ENCODE measurements around the gene MUC20. TPM values are rescaled to one million over a fixed set of nuclear protein-coding genes. Genes with fewer than 3 reads are reported as not detected.
"Not testable (repeated sequence)": the region's sequence is repeated elsewhere in the genome, so short reads cannot be mapped to it uniquely, and the experiment has no call there.

MUC20 gene
- total RNA-seq, 3 donors from 2014 or later: 29.5 to 147 (median 112) TPM

GRCh38 chr3:195687209-195687760 lies 33.5 kb upstream of the MUC20 start:
- intact Hi-C loops (cut with DNase I, micrococcal nuclease); H3K9me3 ChIP-seq; H3K4me3 ChIP-seq: not testable (repeated sequence)
- DNase-seq (peak; percentile 68 to 79 (median 74)), ATAC-seq (peak; percentile 51)
- peaks cover 16% of the 10 kb centered on the region for H3K36me3 ChIP-seq (ENCODE audit: low read depth)
- peaks cover 17% of the 10 kb centered on the region for H3K4me1 ChIP-seq (ENCODE audit: low read depth)

GRCh38 chr3:195688471-195689183 lies 32.2 kb upstream of the MUC20 start:
- H3K9me3 ChIP-seq; DNase-seq; intact Hi-C loops (cut with DNase I, micrococcal nuclease); H3K4me1 ChIP-seq (ENCODE audit: low read depth); H3K4me3 ChIP-seq; ATAC-seq: not testable (repeated sequence)
- H3K36me3 ChIP-seq (ENCODE audit: low read depth): peaks cover 19% of the 10 kb centered on the region

- H3K4me1 ChIP-seq (ENCODE audit: low read depth); intact Hi-C loops (cut with DNase I, micrococcal nuclease); ATAC-seq; H3K4me3 ChIP-seq; DNase-seq; H3K9me3 ChIP-seq: not testable (repeated sequence)
- peaks cover 13% of the 10 kb centered on the region for H3K36me3 ChIP-seq (ENCODE audit: low read depth)
These were observed 31.4 kb upstream of the MUC20 start for GRCh38 chr3:195689184-195690070.

DNA sequence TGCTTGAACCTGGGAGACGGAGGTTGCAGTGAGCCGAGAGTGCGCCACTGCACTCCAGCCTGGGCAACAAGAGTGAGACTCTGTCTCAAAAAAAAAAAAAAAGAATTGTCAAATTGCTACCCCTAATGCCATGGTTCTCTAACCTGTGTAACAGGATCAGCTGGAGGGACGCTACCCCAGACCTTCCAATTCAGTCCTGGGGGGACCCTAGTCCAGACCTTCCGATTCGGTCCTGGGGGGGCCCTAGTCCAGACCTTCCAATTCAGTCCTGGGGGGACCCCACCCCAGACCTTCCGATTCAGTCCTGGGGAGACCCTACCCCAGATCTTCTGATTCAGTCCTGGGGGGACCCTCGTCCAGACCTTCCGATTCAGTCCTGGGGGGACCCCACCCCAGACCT lies 29.8 kb upstream of the MUC20 start:
- TF ChIP-seq, protein P1, sequence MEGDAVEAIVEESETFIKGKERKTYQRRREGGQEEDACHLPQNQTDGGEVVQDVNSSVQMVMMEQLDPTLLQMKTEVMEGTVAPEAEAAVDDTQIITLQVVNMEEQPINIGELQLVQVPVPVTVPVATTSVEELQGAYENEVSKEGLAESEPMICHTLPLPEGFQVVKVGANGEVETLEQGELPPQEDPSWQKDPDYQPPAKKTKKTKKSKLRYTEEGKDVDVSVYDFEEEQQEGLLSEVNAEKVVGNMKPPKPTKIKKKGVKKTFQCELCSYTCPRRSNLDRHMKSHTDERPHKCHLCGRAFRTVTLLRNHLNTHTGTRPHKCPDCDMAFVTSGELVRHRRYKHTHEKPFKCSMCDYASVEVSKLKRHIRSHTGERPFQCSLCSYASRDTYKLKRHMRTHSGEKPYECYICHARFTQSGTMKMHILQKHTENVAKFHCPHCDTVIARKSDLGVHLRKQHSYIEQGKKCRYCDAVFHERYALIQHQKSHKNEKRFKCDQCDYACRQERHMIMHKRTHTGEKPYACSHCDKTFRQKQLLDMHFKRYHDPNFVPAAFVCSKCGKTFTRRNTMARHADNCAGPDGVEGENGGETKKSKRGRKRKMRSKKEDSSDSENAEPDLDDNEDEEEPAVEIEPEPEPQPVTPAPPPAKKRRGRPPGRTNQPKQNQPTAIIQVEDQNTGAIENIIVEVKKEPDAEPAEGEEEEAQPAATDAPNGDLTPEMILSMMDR (IDR thresholded peaks at IDR 0.05): no peak
- no peaks in the 10 kb centered on the region for H3K4me1 ChIP-seq (ENCODE audit: low read depth)
- no peak for ATAC-seq
- no peaks in the 10 kb centered on the region for H3K9me3 ChIP-seq
- DNase-seq: no peak
- peaks cover 13% of the 10 kb centered on the region for H3K36me3 ChIP-seq (ENCODE audit: low read depth)
- H3K4me3 ChIP-seq: no peak overlapping the region
- intact Hi-C loops (cut with DNase I, micrococcal nuclease): no loop called here

DNA sequence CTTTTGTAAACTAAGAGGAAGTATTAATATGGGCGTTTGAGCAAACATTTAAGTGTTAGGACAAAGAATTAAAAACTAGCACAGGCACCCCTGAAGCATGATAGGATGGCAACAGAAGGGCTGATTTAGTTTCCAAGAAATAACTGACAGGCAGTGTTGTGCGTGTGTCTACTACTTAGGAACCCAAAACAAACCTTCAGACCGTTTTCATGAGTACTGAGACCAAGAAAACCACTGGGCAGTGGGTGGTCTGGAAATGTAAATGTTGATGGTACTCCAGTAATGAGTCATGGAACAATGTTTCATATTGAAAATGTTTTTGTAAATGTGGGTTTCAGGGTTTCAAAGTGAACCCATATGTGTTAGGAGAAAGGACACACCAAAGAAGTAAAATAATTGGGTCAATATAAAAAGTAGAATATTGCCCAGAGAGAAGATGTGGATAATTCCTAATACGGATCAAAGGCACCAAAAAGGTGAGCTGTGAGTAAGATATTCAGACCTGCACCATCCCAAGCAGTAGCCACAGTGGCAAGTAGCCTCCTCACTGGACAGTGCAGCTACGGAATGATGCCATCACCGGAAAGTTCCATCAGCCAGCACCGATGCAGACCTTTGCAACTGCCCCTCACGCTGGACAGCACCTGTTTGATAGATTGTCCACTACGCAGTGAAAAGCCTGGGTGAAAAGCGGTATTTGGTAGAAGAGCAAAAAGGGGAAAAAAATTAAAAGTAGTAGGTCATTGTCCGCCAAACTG lies 29.0 kb upstream of the MUC20 start:
- H3K4me1 ChIP-seq (ENCODE audit: low read depth); ATAC-seq; DNase-seq; H3K9me3 ChIP-seq; intact Hi-C loops (cut with DNase I, micrococcal nuclease); H3K4me3 ChIP-seq; H3K36me3 ChIP-seq (ENCODE audit: low read depth): not testable (repeated sequence)

GRCh38 chr3:195692354-195692685 lies 28.5 kb upstream of the MUC20 start:
- ATAC-seq: no peak
- no peak for DNase-seq
- Histone ChIP-seq H3K4me3 (no peak overlapping the region), H3K36me3 (ENCODE audit: low read depth) (peaks cover 8% of the 10 kb centered on the region), H3K4me1 (ENCODE audit: low read depth) (no peaks in the 10 kb centered on the region), H3K9me3 (no peaks in the 10 kb centered on the region)
- TF ChIP-seq, protein P1 (IDR thresholded peaks at IDR 0.05): no peak
- intact Hi-C loops (cut with DNase I, micrococcal nuclease): no loop called here

DNA sequence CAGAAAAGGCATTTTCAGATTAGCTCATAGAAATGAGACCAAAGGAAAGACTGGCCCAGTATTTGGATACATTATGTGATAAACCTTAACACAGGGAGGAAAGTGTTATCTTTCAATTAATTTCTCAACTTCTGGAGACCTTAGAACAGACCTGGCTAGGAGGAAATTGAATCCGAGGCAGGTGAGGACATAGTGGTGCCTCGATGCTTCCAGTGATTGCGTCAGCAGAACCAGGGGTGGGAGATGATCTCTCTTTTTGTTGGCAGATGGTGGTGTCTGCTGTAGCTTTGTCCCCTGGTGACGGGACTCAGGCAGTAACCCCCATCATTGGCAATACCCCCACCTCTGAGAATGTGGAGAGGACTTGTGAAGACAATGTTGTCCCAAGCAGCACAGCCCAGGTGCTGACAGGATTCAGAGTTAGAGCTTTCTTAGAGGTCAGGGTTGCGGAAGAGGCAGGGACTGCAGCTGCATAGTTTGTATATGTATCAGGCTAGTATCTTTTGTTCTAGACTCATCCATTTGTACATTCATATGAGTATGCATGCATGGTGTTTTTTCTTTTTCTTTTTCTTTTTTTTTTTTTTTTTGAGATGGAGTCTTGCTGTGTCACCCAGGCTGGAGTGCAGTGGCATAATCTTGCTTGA lies 27.9 kb upstream of the MUC20 start:
- TF ChIP-seq, protein P1 (IDR thresholded peaks at IDR 0.05): no peak
- ATAC-seq (no peak), DNase-seq (no peak)
- Histone ChIP-seq H3K36me3 (ENCODE audit: low read depth) (peaks cover 8% of the 10 kb centered on the region), H3K9me3 (no peaks in the 10 kb centered on the region), H3K4me3 (no peak overlapping the region), H3K4me1 (ENCODE audit: low read depth) (no peaks in the 10 kb centered on the region)
- intact Hi-C loops (cut with DNase I, micrococcal nuclease): no loop called here

All from mucosa of descending colon (tissue), 3 donors.